NCI-H2227 (cell line): ENCODE results near the gene TTC6.

ENCODE experiments used
- DNase-seq: peaks from one replicate; lab custom pipeline; 2025; ENCODE audit not compliant: unreplicated experiment; lab: John Stamatoyannopoulos, UW

TTC6 gene

GRCh38 chr14:37623971-37624370 lies 28.5 kb downstream of the TTC6 start:
- DNase-seq: no peak

GRCh38 chr14:37625597-37626595 lies 30.5 kb downstream of the TTC6 start:
- DNase-seq: no peak

- no peak for DNase-seq
Observed at GRCh38 chr14:37637341-37637740, 41.9 kb downstream of the TTC6 start.

- DNase-seq: no peak
Observed at GRCh38 chr14:37638599-37638998, 43.2 kb downstream of the TTC6 start.

- DNase-seq: no peak
Observed at GRCh38 chr14:37641117-37641516, 45.7 kb downstream of the TTC6 start.

- no peak for DNase-seq
Observed at GRCh38 chr14:37642125-37642524, 46.7 kb downstream of the TTC6 start.

- no peak for DNase-seq
Observed at GRCh38 chr14:37643701-37644100, 48.3 kb downstream of the TTC6 start.
